Measurements from ENCODE around the gene EXD3. TPM values are rescaled to one million over a fixed set of nuclear protein-coding genes. Genes with fewer than 3 reads are reported as not detected.
A peak's percentile ranks its signal among the peaks of the same experiment; 100 is the strongest.
"Not testable (repeated sequence)": the region's sequence is repeated elsewhere in the genome, so short reads cannot be mapped to it uniquely, and the experiment has no call there.

The EXD3 gene
- total and polyA plus RNA-seq, 7 donors = 8.9 to 29.7 (median 18.0) TPM

GRCh38 chr9:137453643-137454081, 30.7 kb upstream of the EXD3 start:
- peaks cover 0 to 23% (median 9%) of the 10 kb centered on the region in 4 donors for H3K36me3 ChIP-seq
- peak overlapping the region; percentile 23 to 59 (median 43) for H3K4me3 ChIP-seq
- DNase-seq = peak; percentile 93
- peak overlapping the region in 1 of 4 donors; percentile 45 for H3K27ac ChIP-seq
- peaks cover 0 to 39% (median 32%) of the 10 kb centered on the region in 4 donors for H3K4me1 ChIP-seq
- H3K27me3 ChIP-seq = no peaks in the 10 kb centered on the region
- no peak for TF ChIP-seq EP300 (IDR thresholded peaks at IDR 0.05)
- 18 to 26% methylated on average over 25 of the region's 25 CpGs for WGBS, 2 donors
- no peaks in the 10 kb centered on the region for H3K9me3 ChIP-seq
- intact Hi-C loops (cut with DNase I) = loop anchor here (10.0 kb wide), 1 partner anchor 151 kb away; the partner anchor contains the start of gene ARRDC1

GRCh38 chr9:137452761-137453642, 30.0 kb upstream of the EXD3 start:
- DNase-seq = peak; percentile 69
- 83 to 84% methylated on average over 43 of the region's 43 CpGs for WGBS, 2 donors

GRCh38 chr9:137452006-137452760, 29.2 kb upstream of the EXD3 start:
- H3K36me3 ChIP-seq = peaks cover 0 to 21% (median 9%) of the 10 kb centered on the region in 4 donors

More at GRCh38 chr9:137452761-137453642, 30.0 kb upstream of the EXD3 start:
- Histone ChIP-seq H3K27ac (peak overlapping the region in 1 of 4 donors; percentile 45), H3K27me3 (no peaks in the 10 kb centered on the region), H3K36me3 (peaks cover 0 to 24% (median 9%) of the 10 kb centered on the region in 4 donors), H3K9me3 (no peaks in the 10 kb centered on the region), H3K4me1 (peaks cover 0 to 33% (median 25%) of the 10 kb centered on the region in 4 donors), H3K4me3 (peak overlapping the region; percentile 23 to 59 (median 43))
- intact Hi-C loops (cut with DNase I) = loop anchor here (10.0 kb wide), 1 partner anchor 152 kb away; the partner anchor contains the start of gene ARRDC1
- TF ChIP-seq EP300 (IDR thresholded peaks at IDR 0.05) (no peak), POLR2A (IDR thresholded peaks at IDR 0.05) (no peak), CTCF (IDR thresholded peaks at IDR 0.05) (no peak), POLR2AphosphoS5 (IDR thresholded peaks at IDR 0.05) (no peak)

GRCh38 chr9:137451264-137452005, 28.5 kb upstream of the EXD3 start:
- 47 to 91% methylated on average over 13 to 23 of the region's 31 CpGs for WGBS, 2 donors
- not testable (repeated sequence) for H3K27ac ChIP-seq, DNase-seq, H3K27me3 ChIP-seq, H3K9me3 ChIP-seq, H3K4me3 ChIP-seq
- intact Hi-C loops (cut with DNase I) = loop anchor here (10.0 kb wide), 1 partner anchor 153 kb away; the partner anchor contains the start of gene ARRDC1
- Histone ChIP-seq H3K36me3 (peaks cover 0 to 13% (median 9%) of the 10 kb centered on the region in 4 donors), H3K4me1 (peaks cover 0 to 22% (median 19%) of the 10 kb centered on the region in 4 donors)

More at GRCh38 chr9:137452006-137452760, 29.2 kb upstream of the EXD3 start:
- H3K9me3 ChIP-seq = no peaks in the 10 kb centered on the region
- H3K4me1 ChIP-seq = peaks cover 0 to 25% (median 19%) of the 10 kb centered on the region in 4 donors
- no peak overlapping the region for H3K27ac ChIP-seq
- TF ChIP-seq POLR2AphosphoS5 (IDR thresholded peaks at IDR 0.05) (no peak), EP300 (IDR thresholded peaks at IDR 0.05) (no peak), CTCF (IDR thresholded peaks at IDR 0.05) (no peak), POLR2A (IDR thresholded peaks at IDR 0.05) (no peak)
- no peak overlapping the region for H3K4me3 ChIP-seq
- peak; percentile 61 for DNase-seq
- H3K27me3 ChIP-seq = no peaks in the 10 kb centered on the region
- WGBS, 2 donors = 87 to 93% methylated on average over 17 of the region's 17 CpGs
- intact Hi-C loops (cut with DNase I) = loop anchor here (10.0 kb wide), 1 partner anchor 153 kb away; the partner anchor contains the start of gene ARRDC1

- H3K27ac ChIP-seq, H3K27me3 ChIP-seq, DNase-seq, H3K9me3 ChIP-seq, H3K4me3 ChIP-seq: not testable (repeated sequence)
- H3K36me3 ChIP-seq = peaks cover 0 to 13% (median 9%) of the 10 kb centered on the region in 4 donors
- intact Hi-C loops (cut with DNase I) = loop anchor here (10.0 kb wide), 1 partner anchor 154 kb away; the partner anchor contains the start of gene ARRDC1
- H3K4me1 ChIP-seq = peaks cover 0 to 23% (median 19%) of the 10 kb centered on the region in 4 donors
- 58 to 89% methylated on average over 22 to 23 of the region's 24 CpGs for WGBS, 2 donors
These were observed 27.7 kb upstream of the EXD3 start for GRCh38 chr9:137450539-137451222.

Data from sigmoid colon (tissue), 7 donors.